ENCODE results near the gene SCLT1.

Gene SCLT1

DNA sequence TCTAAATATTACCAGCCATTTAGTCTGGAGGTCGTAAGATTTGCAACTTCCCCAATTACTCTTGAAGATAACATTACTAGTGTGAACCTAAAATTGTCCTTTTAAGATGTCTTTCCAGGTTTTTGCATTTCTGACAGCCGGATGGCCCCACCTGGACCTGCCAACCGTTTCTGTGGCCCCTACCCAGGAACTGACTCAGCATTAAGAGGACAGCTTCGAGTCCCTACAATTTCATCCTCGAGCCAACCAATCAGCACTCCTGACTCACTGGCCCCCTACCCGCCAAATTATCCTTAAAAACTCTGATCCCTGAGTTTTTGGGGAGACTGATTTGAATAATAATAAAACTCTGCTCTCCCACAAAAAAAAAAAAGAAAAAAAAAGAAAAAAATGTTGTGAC is 112.0 kb downstream of the SCLT1 start:
- Histone ChIP-seq H3K27me3 (ENCODE audit: insufficient read depth, low read length, poor library complexity, severe bottlenecking) (no peaks in the 10 kb centered on the region), H3K79me2 (ENCODE audit: insufficient read depth, low read length) (no peaks in the 10 kb centered on the region), H3K36me3 (ENCODE audit: insufficient read depth, low read length) (peaks cover 14% of the 10 kb centered on the region; the same call in 1 of the 2 replicates), H4K20me1 (ENCODE audit: insufficient read depth, low read length, poor library complexity, severe bottlenecking) (no peaks in the 10 kb centered on the region), H3K4me1 (ENCODE audit: insufficient read depth, low read length, poor library complexity, severe bottlenecking) (no peaks in the 10 kb centered on the region), H2AFZ (ENCODE audit: low read length) (no peak overlapping the region), H3K9me3 (ENCODE audit: insufficient read depth, low read depth, low read length) (no peaks in the 10 kb centered on the region), H3F3A (ENCODE audit: low read depth) (no peaks in the 10 kb centered on the region), H3K4me3 (ENCODE audit: low read length, poor library complexity, severe bottlenecking) (no peak overlapping the region), H3K9ac (ENCODE audit: low read depth, low read length, poor library complexity, severe bottlenecking) (no peak overlapping the region), H3K9me2 (replicated peaks; ENCODE audit: low read depth, low read length) (no peaks in the 10 kb centered on the region), H3K4me2 (ENCODE audit: low read depth, low read length, poor library complexity, severe bottlenecking) (no peak overlapping the region)
- no peak for TF ChIP-seq EZH2phosphoT487 (IDR thresholded peaks at IDR 0.05; ENCODE audit: borderline replicate concordance)
- TF ChIP-seq, protein P1, sequence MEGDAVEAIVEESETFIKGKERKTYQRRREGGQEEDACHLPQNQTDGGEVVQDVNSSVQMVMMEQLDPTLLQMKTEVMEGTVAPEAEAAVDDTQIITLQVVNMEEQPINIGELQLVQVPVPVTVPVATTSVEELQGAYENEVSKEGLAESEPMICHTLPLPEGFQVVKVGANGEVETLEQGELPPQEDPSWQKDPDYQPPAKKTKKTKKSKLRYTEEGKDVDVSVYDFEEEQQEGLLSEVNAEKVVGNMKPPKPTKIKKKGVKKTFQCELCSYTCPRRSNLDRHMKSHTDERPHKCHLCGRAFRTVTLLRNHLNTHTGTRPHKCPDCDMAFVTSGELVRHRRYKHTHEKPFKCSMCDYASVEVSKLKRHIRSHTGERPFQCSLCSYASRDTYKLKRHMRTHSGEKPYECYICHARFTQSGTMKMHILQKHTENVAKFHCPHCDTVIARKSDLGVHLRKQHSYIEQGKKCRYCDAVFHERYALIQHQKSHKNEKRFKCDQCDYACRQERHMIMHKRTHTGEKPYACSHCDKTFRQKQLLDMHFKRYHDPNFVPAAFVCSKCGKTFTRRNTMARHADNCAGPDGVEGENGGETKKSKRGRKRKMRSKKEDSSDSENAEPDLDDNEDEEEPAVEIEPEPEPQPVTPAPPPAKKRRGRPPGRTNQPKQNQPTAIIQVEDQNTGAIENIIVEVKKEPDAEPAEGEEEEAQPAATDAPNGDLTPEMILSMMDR (conservative IDR thresholded peaks at IDR 0.05; ENCODE audit: low read length), result no peak

DNA sequence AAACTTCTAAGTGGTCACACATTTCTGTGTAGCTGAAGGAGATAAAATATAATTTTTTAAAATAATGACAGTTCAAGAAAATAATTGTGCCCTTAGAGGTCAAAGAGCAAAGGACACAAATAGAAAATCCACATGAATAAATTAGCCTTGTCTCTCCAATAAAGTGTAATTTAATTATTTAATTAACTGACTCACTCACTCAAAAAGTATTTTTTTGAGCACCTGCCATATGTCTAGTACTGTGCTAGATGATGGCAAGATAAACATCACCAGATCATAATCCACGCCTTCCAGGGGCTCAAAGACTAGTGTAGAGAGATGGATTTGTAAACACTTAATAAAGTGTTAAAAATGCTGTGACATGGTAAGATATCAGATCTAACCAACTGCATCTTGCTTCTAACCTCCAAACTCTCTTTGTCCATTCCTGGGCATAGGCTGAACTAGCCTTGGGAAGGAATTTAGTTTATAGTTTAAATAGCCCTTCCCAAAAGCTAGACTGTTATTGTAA is 112.5 kb downstream of the SCLT1 start:
- Histone ChIP-seq H3K9me3 (ENCODE audit: insufficient read depth, low read depth, low read length) (no peaks in the 10 kb centered on the region), H3K4me3 (ENCODE audit: low read length, poor library complexity, severe bottlenecking) (no peak overlapping the region), H3F3A (ENCODE audit: low read depth) (no peaks in the 10 kb centered on the region), H3K9me2 (replicated peaks; ENCODE audit: low read depth, low read length) (no peaks in the 10 kb centered on the region), H3K36me3 (ENCODE audit: insufficient read depth, low read length) (peaks cover 15% of the 10 kb centered on the region; the same call in 1 of the 2 replicates), H3K79me2 (ENCODE audit: insufficient read depth, low read length) (no peaks in the 10 kb centered on the region), H3K4me1 (ENCODE audit: insufficient read depth, low read length, poor library complexity, severe bottlenecking) (no peaks in the 10 kb centered on the region), H3K27me3 (ENCODE audit: insufficient read depth, low read length, poor library complexity, severe bottlenecking) (no peaks in the 10 kb centered on the region), H4K20me1 (ENCODE audit: insufficient read depth, low read length, poor library complexity, severe bottlenecking) (no peaks in the 10 kb centered on the region), H3K9ac (ENCODE audit: low read depth, low read length, poor library complexity, severe bottlenecking) (no peak overlapping the region), H3K4me2 (ENCODE audit: low read depth, low read length, poor library complexity, severe bottlenecking) (no peak overlapping the region), H2AFZ (ENCODE audit: low read length) (no peak overlapping the region)
- TF ChIP-seq, protein P1 (conservative IDR thresholded peaks at IDR 0.05; ENCODE audit: low read length), result no peak
- no peak for TF ChIP-seq EZH2phosphoT487 (IDR thresholded peaks at IDR 0.05; ENCODE audit: borderline replicate concordance)

DNA sequence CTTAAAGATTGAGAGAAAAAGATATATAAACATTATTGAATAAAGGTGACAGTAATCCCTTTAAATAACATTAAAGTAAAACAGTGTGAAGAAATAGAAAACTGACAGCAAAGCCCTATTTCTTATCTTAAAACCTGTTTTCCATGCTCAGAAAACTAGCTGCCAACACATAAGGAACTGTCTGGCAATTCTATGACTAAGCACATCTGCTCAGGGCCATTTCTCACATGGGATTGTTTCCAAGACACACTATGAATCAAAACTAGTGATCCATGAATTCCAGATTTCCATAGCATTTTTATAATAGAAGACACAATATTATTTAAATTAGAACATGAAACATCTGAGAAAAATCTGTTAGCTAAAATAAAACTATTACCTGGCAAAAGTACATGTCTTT is 113.4 kb downstream of the SCLT1 start:
- no peak overlapping the region for H3K4me3 ChIP-seq (ENCODE audit: low read length, poor library complexity, severe bottlenecking)
- no peaks in the 10 kb centered on the region for H3K9me3 ChIP-seq (ENCODE audit: insufficient read depth, low read depth, low read length)
- no peaks in the 10 kb centered on the region for H3K79me2 ChIP-seq (ENCODE audit: insufficient read depth, low read length)
- H3F3A ChIP-seq (ENCODE audit: low read depth), result no peaks in the 10 kb centered on the region
- peaks cover 17% of the 10 kb centered on the region; the same call in 1 of the 2 replicates for H3K36me3 ChIP-seq (ENCODE audit: insufficient read depth, low read length)
- H3K27me3 ChIP-seq (ENCODE audit: insufficient read depth, low read length, poor library complexity, severe bottlenecking), result no peaks in the 10 kb centered on the region
- H3K9me2 ChIP-seq (replicated peaks; ENCODE audit: low read depth, low read length), result no peaks in the 10 kb centered on the region
- no peak overlapping the region for H3K4me2 ChIP-seq (ENCODE audit: low read depth, low read length, poor library complexity, severe bottlenecking)
- H4K20me1 ChIP-seq (ENCODE audit: insufficient read depth, low read length, poor library complexity, severe bottlenecking), result no peaks in the 10 kb centered on the region
- no peak overlapping the region for H3K9ac ChIP-seq (ENCODE audit: low read depth, low read length, poor library complexity, severe bottlenecking)
- TF ChIP-seq EZH2phosphoT487 (IDR thresholded peaks at IDR 0.05; ENCODE audit: borderline replicate concordance), result no peak
- TF ChIP-seq, protein P1 (conservative IDR thresholded peaks at IDR 0.05; ENCODE audit: low read length), result no peak
- no peak overlapping the region for H2AFZ ChIP-seq (ENCODE audit: low read length)
- no peaks in the 10 kb centered on the region for H3K4me1 ChIP-seq (ENCODE audit: insufficient read depth, low read length, poor library complexity, severe bottlenecking)

All from Loucy (cell line).